ENCODE data around the gene F5.
"Not testable (repeated sequence)": the region's sequence is repeated elsewhere in the genome, so short reads cannot be mapped to it uniquely, and the experiment has no call there.

F5 gene

DNA sequence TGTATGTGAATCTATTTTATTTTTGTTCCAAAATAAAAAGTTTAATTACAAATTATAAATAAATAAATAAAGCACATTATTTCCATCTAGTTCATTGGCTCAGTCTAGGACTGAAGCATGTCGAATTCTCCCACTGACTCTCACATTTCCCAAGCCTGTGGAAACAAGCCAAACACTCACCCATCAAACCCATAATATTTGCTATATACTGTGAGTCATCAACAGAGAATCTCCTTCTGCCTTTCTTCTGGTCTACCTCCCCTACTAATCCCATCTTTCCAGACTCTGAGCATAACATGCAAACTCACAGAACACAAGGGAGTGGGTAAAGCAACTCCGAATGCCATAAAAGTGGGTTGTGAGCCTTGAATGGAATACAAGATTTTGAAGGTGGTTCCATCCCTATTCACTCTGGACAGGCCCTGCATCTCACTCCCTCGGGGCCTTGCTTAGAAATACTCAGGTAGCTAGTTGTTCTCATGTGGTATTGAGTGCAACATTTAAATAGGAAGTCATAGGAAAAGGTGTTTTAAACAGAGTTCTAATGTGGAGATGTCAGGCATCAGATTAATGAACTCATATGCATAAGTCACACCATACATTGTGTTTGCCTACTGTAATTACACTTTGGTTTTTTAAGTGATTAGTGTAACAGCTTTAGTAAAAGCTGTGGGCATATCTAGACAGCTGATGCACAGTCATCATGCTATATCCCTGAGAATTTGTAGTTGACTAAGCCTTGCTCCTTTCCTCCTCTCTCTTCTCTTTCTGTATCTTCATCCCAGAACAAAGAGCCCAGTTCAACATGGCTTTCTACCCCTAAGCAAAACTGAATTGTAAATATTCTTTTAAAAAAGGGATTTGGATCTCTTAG is 47.0 kb downstream of the F5 start:
- no peak for DNase-seq (ENCODE audit: low spot score)

DNA sequence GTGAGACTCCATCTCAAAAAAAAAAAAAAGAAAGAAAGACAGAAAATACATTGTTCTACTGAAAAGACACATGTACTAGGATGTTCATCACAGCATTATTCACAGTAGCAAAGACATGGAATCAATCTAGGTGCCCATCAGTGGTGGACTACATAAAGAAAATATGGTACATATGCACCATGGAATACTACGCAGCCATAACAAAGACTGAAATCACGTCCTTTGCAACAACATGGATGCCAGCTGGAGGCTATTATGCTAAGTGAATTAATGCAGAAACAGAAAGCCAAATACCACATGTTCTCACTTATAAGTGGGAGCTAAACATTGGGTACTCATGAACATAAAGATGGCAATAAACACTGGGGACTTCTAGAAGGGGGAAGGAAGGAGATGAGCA is 51.6 kb downstream of the F5 start:
- DNase-seq (ENCODE audit: low spot score), result no peak

DNA sequence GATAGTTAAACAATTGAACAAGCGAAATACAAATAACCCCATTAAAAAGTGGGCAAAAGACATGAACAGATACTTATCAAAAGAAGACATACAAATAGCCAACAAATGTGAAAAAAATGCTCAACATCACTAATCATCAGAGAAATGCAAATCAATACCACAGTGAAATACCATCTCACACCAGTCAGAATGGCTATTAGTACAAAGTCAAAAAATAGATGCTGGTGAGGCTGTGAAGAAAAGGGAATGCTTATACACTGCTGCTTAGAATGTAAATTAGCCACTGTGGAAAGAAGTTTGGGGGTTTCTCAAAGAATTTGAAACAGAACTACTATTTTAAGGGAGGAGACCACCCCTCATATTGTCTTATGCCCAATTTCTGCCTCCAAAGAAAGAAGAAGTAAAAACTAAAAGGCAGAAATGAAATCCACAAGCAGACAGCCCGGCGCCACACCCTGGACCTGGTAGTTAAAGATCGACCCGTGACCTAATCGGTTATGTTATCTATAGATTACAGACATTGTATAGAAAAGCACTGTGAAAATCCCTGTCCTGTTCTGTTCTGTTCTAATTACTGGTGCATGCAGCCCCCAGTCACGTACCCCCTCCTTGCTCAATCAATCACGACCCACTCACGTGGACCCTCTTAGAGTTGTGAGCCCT is 52.6 kb downstream of the F5 start:
- DNase-seq (ENCODE audit: low spot score), result not testable (repeated sequence)

DNA sequence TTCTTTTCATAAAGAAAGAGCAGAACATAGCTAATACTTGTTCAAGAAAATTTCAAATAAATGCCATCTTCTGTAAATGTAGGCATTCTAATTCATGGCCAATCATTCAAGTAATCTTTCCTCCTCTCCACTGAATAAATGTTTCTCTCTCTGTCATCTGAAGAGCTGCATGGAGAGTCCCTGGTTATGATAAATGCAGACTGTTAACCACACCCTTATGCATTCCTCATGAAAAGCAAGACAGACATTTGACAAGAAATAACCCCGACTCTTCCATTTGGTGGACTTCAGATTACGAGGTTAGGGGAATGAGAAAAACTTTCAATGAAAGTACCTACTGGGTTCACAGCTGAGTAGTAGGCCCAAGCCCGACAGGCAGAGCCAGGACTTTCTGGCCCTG is 55.8 kb downstream of the F5 start:
- DNase-seq (ENCODE audit: low spot score), result no peak

DNA sequence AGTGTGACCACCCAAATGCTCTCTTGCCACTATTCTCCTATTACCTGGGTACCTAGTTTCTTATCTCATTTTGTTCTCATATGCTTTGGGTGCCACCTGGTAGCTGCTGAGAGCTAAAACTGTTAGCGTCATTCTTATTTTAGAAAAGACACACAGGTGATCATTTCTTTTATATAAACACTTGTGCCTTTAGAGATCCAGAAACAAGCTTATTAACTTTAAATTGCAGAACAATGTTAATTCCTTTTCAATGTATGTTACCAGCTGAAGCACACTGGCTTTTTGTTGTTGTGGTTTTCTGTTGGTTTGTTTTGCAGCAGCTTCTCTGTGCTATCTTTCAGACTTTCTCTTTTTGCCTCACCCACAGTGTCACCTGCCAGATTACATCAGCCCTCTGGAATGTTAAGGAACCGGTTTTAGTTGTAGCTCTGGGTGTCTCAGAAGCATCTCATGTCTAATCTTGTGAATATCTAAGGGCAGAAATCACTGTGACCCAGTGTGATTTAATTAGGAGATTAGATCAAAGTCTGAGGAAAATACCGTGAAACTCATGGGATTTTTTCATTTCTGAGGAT is 57.1 kb downstream of the F5 start:
- DNase-seq (ENCODE audit: low spot score), result no peak

DNA sequence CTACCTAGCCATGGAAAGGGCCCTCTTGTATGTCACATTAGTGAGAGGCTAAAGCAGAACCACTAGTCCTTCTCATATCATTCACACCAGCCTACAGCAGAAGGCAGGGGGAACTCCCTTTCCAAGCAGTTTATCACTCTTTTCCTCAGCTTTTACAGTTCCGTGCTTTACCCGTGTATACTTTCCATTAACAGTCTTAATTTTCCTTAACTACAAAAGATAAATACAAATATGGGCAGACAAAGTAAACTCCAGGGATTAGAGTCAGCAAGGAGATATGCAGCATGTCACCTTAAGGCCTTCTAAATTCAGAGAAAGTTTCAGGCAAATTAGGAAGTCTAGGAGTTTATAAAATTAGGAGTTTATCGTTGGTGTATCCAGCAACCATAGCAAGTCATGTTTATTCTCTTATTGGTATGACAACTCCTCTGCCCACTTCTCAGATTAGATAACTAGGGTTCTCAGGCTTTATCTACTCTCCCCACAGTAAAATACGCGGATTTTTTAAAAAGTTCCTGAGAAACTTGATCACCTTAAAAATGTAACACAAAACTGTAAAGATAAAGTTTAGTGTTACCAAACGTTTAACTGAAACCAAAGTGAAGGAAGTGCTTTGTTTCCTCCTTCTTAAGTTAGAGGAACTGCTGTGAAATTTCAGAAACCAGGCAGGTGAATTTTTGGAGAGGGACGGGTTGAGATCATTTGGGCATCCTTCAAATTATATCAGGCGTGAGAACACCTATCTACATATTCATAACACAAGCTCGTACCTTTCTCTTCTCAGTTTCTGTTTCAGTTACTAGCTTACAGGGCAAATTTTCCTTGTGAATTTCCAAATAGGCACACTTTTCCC is 57.8 kb downstream of the F5 start:
- no peak for DNase-seq (ENCODE audit: low spot score)

DNA sequence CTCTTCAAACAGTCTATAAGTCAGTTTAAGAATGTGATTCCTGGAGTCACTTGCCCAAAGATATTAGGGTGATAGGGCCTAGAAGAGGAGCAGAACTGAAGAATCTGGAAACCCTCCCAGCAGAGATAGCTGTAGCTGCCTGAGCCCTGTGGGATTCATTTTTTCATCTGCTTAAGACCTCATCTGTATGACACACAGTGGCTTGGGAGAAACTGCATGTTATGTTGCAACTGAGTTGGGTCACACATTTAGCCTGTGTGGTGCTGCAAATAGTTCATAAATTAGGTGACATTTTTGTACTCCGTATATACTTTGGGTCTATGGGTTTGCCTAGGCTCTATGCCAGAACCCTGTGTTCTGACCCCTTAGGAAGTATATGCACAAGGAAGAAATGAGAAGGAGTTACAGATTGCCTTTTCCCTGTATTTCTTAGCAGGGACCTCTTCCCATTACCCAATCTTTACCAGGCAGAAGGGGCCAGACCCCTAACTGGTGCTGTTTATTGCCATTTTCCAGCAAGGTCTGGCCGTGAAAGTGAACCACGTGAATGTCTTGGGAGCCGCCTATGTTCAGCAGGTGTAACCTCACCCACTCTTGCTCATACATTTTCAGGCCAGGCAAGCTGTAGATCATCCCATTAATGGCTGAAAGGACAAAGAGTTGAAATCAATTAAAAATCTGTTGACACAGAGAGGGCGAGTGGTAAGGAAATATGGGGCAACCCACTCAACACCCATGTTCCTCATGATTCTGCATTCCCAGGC is 58.6 kb downstream of the F5 start:
- no peak for DNase-seq (ENCODE audit: low spot score)

DNA sequence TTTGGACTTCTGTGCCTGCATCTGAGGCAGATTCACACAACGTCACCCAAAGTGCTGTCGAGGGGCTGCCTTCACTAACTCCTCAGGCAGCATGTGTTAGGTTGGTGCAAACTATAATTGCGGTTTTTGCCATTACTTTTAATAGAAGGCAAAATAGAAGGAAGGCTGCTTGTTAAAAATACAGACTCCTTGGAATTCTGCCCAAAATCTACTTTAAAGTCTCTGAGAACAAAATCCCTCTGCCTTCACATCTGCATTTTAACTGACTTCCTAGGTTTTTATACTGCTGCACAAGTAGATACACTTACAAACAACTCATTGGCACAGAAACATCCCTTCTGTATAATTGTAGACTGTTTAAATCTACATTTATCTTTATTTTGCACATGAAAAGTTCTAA is 59.3 kb downstream of the F5 start:
- no peak for DNase-seq (ENCODE audit: low spot score)

DNA sequence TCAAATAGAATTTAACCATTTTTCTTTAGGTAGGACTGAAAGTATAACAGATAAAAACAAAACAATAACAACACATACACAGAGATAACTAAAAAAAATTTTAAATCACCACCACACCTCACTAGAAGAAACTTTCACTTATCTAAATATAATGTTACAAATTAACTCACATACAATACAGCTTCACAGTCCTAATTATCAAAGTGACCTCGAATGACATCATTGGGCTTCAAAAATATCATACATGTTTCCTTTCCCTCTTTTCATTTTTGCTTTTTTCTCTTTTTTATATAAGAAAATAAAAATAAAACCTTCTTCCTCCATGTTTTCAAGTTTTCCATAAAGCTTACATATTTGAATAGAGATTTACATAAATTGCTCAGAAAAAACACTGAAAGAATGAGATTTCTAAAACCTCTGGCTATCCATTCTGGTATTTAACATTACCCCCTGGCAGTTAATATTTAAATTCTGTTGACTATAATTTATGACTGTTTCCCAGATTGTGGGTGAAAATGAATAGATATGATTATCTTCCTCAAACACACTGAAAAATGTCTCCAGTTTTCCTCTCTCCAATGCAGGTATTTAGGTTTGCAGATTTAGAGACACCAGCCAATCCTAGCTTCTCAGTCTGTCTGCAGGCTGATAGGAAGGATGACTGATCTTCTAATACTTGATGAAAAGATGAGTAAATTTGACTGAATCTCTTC is 60.0 kb downstream of the F5 start:
- DNase-seq (ENCODE audit: low spot score), result no peak

DNA sequence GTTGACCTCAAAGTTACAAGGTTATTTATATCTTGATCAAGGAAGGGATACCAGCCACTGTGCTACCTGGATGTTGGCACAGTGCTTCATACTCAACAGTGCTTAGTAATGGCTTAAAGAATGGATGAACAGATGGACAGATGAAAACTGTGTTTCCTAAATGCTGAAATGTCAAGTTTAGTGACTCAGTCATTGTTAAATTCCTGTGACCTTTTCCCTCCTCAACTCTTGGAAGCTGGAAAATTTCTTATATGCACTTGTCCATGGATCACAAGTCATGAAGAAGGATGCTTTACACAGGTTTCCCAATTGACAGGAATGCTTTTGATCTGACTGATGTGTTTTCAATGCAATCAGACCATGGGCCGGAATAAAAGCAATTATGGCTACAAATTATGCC is 60.9 kb downstream of the F5 start:
- no peak for DNase-seq (ENCODE audit: low spot score)

DNA sequence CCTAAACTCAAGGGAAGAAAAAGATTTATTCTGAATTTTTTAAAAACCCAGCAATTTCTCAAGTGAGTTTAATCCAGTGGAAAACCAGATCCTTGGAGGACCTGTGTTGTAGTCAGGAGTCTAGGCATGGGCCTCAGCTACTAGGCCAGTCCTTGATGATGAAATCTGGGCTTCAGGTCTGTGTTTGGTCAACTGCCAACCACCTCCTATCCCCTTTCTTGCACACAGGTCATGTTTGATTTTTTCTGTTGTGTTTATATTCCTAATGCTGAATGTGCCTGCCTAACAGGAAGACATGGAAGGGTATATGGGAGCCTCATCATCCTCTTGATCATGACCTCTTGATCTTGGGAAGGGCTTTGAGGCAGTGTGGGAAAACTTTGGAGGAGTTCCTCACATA is 62.4 kb downstream of the F5 start:
- DNase-seq (ENCODE audit: low spot score), result no peak

DNA sequence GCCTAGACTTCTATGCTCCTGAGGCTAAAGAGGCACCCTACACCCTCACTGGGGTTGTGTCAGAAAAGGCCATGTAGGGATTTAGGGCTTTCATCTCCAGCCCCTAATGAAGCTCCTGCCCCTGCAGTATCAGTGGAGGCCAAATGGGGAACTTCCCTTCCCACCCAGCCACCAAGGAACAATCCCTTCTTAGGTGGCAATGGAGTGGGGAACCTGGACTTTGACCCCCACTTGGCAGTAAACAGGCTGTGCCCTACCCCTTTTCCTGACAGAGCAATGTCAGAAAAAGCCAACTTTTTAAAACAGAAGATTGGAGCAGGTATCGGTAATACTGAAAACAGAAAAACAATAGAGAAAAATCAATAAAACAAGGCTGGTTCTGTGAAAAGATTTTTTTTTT is 65.1 kb downstream of the F5 start:
- DNase-seq (ENCODE audit: low spot score), result no peak

DNA sequence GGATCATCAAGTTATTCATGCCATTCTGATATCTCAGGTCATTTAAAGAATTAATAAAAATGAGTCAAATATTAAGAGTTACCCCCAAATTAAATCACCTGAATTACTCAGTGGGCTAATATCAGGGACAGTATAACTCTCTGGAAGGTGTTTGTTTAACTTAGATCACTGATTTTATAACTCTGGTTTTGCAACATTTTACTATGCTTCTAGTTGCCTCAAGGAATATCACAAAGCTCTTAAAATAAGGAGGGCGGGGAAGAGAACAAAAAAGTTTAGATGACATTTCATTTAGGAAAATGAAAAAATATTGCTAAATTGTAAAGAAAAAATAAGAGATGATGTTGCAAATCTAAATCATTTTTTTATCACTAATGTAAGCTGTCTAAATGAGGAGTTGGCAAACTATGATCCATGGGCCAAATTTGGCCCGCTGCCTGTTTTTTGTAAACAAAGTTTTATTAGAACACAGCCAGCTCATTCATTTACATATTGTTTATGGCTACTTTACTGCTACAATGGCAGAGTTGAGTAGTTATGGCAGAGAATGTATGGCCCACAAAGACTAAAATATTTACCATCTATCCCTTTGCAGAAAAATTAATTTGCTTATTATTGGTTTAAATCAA is 68.6 kb downstream of the F5 start:
- DNase-seq (ENCODE audit: low spot score), result no peak

DNA sequence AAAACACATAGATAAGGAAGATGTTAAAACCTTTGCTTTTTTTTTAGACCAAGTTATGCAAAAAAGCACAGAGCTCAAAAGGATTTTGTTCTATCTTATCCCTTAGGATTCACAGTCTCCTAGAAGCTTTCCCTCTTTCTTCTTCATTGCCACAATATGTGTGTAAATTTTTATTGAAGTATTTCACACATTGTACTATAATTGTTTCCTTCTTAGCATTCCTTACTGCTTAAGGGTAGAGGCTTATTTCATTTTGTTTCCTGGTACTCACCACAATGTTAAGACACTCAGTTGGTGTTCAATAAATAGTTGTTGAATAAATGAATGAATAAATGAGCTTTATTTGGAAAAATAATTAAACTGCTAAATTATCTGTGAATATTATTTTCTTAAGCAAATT is 70.6 kb downstream of the F5 start:
- DNase-seq (ENCODE audit: low spot score), result no peak

DNA sequence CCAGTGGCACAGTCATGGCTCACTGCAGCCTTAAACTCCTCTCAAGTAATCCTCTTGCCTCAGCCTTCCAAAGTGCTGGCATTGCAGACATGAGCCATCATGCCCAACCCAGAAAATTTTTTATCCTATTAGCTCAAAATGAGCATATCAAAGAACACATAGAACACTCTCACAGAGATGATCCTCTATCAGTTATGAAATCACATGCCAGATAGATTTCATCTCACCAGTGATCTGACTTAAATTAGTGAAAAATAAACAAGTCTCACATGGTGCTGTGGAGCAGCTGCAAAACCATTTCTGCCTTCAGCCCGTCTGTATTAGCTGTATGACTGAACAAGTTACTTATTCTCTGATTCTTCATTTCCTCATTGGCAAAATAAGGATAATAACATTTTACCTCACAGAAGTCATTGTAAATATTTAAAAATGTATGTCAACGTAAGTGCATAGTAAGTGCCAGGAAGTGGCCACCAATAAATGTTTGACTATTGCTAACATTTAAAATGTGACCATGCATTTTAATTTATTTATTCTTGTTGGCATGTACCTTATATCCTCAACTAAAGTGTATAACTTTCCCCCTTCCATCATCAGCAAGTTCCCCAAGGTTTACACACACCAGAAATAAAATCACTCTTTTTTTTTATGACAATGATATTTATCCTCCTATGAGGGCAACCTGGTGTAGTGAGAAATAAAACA is 71.6 kb downstream of the F5 start:
- no peak for DNase-seq (ENCODE audit: low spot score)

DNA sequence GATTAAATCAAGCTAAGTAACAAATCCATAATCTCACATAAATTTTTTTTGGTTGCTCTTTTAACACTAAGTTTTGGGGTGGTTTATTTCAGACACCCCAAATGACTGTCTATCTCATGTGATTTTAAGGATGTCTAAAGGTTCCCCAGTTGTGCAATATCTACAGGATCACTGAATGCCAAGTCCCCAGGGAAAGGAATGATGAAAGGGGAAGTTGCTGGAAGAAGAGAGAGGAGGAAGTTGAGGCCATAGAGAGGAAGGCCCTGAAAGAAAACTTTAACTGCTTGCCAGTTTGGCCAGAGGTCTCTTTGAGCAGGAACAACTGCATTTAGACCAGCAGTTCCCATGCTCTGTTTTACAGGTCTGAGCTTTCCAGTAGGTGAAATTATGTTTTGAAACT is 73.1 kb downstream of the F5 start:
- no peak for DNase-seq (ENCODE audit: low spot score)

DNA sequence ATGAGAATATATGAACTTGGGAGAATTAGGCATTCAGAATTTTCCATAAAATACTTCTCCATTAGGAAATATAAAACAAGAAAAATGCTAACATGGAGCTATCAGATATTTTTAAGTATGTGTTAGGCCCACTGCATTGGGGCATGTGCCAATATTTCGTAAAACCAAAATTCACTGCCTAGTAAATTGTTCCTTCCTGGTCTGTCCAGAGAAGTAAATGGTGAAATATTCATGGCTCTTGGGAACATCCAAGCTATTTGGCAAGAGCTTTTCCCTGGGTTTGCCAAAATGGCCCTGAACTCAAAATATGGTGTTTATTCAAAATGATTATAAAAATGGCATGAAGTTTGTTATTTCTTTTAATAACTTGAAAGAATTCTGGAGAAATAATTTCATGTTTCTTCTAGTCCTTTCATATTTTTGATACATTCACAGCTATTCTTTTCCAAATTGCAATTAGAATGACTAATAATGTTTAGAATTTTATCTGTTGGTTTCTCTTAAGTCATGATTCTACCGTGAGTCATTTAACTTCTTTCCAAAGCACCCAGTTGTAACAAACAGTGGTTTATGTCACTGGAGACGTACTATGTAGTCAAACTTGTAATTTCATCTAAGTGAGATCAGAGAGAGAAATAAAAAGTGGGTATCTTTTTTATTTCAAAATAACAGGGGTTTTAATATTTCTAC is 74.8 kb downstream of the F5 start:
- DNase-seq (ENCODE audit: low spot score), result no peak

DNA sequence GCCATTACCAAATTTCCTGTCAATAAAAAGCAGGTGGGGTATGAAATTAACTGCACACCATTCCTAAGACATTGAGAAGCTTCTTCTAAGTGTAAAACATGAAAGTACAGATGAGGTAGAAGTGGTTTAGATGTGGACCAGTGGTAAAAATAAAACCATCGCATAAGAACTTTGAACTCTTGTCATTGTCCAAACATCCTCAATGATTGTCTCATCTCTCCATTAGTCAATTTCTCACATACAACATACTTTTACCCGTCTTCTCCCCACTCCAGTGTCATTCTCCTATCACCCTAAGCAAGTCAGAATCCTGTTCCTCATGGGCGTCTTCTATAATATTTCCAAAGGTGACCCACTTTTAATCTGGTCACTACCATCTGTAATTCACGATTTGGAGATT is 76.2 kb downstream of the F5 start:
- no peak for DNase-seq (ENCODE audit: low spot score)

DNA sequence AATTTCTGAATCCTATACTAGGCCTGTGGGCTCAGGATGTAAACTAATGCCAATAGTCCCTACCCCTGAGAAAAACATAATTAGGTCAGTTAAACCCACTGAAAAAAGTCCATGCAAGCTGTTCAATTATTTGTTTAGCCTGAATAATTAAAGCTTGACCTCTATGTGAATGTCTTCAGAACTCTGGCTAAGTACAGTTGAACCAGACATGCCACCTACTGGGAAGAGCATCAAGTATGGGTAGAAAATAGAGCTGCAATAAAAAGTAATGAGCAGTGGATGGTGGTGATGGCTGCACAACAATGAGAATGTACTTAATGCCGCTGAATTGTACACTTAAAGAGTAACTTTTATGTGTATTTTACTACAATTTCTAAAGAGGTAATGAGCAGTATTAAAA is 76.9 kb downstream of the F5 start:
- DNase-seq (ENCODE audit: low spot score), result no peak
